Measurements from ENCODE around the gene PPP6C. TPM values are rescaled to one million over a fixed set of nuclear protein-coding genes. Genes with fewer than 3 reads are reported as not detected.
A peak's percentile ranks its signal among the peaks of the same experiment; 100 is the strongest.
"Not testable (repeated sequence)": the region's sequence is repeated elsewhere in the genome, so short reads cannot be mapped to it uniquely, and the experiment has no call there.

PPP6C gene
- total RNA-seq (2022): 22.7 and 24.7 TPM in 2 replicates
- percentile 75 among the genes with signal in this experiment for Bru-seq, nascent RNA
- percentile 82 among the genes with signal in this experiment for BruChase-seq, experiment 1, labeled RNA remaining after a 6-hour chase
- BruChase-seq, experiment 2, labeled RNA remaining after a 2-hour chase: percentile 74 among the genes with signal in this experiment
- long read RNA-seq, full-length matches to known transcripts: 22 of 23 reads
- long read RNA-seq, partial matches to known transcripts: 0 of 23 reads
- long read RNA-seq, other reads (novel, unspliced or antisense): 1 of 23 reads

GRCh38 chr9:125189361-125190289, at the start of gene PPP6C:
PPP6C (minus strand) TSS chr9:125189803; CDS start chr9:125189718, 85 bp downstream.
- peak within 1 kb of the TSS; percentile 80 for H3K4me3 Mint-ChIP-seq (ENCODE audit: low read depth, unreplicated experiment)
- DNase-seq: peak; percentile 94
- no peaks in the 10 kb centered on the region for H3K27me3 Mint-ChIP-seq (ENCODE audit: unreplicated experiment)
- peaks cover 24% of the 10 kb centered on the region for H3K36me3 Mint-ChIP-seq (ENCODE audit: insufficient read depth, unreplicated experiment)
- peak within 1 kb of the TSS; percentile 54 for H3K27ac Mint-ChIP-seq (ENCODE audit: unreplicated experiment)
- no TSS peak for BruUV-seq (replicated peaks)
- H3K4me1 Mint-ChIP-seq (ENCODE audit: low read depth, unreplicated experiment): no peaks in the 10 kb centered on the region
- TF ChIP-seq CTCF (IDR thresholded peaks at IDR 0.05; ENCODE audit: unreplicated experiment): no peak
- H3K9me3 Mint-ChIP-seq (ENCODE audit: low read depth, unreplicated experiment): no peaks in the 10 kb centered on the region
- intact Hi-C loops (cut with micrococcal nuclease; ENCODE audit: unreplicated experiment): no loop called here
- CTCF ChIA-PET: no interaction called here

DNA sequence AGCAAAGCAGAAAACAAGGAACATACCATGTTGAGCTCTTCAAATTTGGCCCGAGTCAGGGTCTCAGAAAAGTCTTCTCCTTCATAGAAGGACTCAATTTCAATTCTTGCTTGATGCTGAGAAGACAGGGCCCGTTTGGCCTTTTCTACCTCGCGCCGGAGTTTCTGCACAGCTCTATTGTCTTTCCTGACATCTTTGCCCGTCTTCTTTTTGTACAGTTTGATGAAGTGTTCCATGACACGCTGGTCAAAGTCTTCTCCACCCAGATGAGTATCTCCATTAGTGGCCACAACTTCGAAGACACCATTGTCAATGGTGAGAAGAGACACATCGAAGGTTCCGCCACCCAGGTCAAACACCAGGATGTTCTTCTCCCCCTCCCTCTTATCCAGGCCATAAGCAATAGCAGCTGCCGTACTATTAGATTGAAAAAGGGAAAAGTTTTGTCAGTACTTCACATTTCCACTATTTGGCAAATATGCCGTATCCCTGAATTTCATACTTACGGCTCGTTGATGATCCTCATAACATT, 49.4 kb upstream of the PPP6C start:
- CTCF ChIA-PET: no interaction called here
- Mint-ChIP-seq H3K4me3 (ENCODE audit: low read depth, unreplicated experiment) (peak overlapping the region; percentile 85), H3K4me1 (ENCODE audit: low read depth, unreplicated experiment) (peaks cover 18% of the 10 kb centered on the region), H3K9me3 (ENCODE audit: low read depth, unreplicated experiment) (no peaks in the 10 kb centered on the region), H3K27ac (ENCODE audit: unreplicated experiment) (peak overlapping the region; percentile 84), H3K27me3 (ENCODE audit: unreplicated experiment) (peaks cover 10% of the 10 kb centered on the region), H3K36me3 (ENCODE audit: insufficient read depth, unreplicated experiment) (peaks cover 82% of the 10 kb centered on the region)
- no peak for TF ChIP-seq CTCF (IDR thresholded peaks at IDR 0.05; ENCODE audit: unreplicated experiment)
- DNase-seq: no peak
- intact Hi-C loops (cut with micrococcal nuclease; ENCODE audit: unreplicated experiment): loop anchor here (1.0 kb wide), 1 partner anchor 58 kb away; no protein-coding TSS in a partner anchor
- no TSS peak for BruUV-seq (replicated peaks)

DNA sequence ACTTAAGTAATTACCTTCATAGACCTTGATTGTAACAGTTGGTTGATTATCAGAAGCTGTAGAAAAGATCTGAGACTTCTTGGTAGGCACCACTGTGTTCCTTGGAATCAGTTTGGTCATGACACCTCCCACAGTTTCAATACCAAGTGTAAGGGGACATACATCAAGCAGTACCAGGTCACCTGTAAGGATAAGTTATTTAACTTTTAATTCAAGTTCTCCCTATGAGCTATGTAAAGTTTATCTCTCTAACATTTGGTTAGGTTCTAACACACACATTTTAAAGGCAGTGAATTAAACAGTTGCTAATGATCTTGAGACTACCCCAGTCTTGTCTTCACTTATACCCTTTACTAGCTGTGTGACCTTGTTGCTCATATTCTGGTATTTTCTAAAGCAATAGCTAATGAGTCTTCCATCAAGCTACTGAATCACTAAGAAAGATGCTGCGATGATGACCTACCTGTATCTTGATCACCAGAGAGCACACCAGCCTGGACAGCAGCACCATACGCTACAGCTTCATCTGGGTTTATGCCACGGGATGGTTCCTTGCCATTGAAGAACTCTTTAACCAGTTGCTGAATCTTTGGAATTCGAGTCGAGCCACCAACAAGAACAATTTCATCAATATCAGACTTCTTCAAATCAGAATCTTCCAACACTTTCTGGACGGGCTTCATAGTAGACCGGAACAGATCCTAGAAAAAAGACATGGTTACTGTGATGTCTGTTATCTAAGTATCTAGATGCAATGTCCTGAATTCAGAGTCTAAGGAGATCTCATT, 48.7 kb upstream of the PPP6C start:
- Mint-ChIP-seq H3K4me3 (ENCODE audit: low read depth, unreplicated experiment) (peak overlapping the region; percentile 85), H3K4me1 (ENCODE audit: low read depth, unreplicated experiment) (peaks cover 18% of the 10 kb centered on the region), H3K27ac (ENCODE audit: unreplicated experiment) (peak overlapping the region; percentile 84), H3K9me3 (ENCODE audit: low read depth, unreplicated experiment) (no peaks in the 10 kb centered on the region), H3K36me3 (ENCODE audit: insufficient read depth, unreplicated experiment) (peaks cover 88% of the 10 kb centered on the region), H3K27me3 (ENCODE audit: unreplicated experiment) (peaks cover 10% of the 10 kb centered on the region)
- TF ChIP-seq CTCF (IDR thresholded peaks at IDR 0.05; ENCODE audit: unreplicated experiment): no peak
- CTCF ChIA-PET: no interaction called here
- no TSS peak for BruUV-seq (replicated peaks)
- DNase-seq: no peak
- intact Hi-C loops (cut with micrococcal nuclease; ENCODE audit: unreplicated experiment): loop anchor here (1.0 kb wide), 1 partner anchor 59 kb away; no protein-coding TSS in a partner anchor

- H3K36me3 Mint-ChIP-seq (ENCODE audit: insufficient read depth, unreplicated experiment): peaks cover 92% of the 10 kb centered on the region
- H3K27ac Mint-ChIP-seq (ENCODE audit: unreplicated experiment): peak overlapping the region; percentile 87
- CTCF ChIA-PET; DNase-seq; intact Hi-C loops (cut with micrococcal nuclease; ENCODE audit: unreplicated experiment); H3K9me3 Mint-ChIP-seq (ENCODE audit: low read depth, unreplicated experiment); H3K27me3 Mint-ChIP-seq (ENCODE audit: unreplicated experiment): not testable (repeated sequence)
- TSS peak; percentile 6 for BruUV-seq (replicated peaks)
- peak overlapping the region; percentile 85 for H3K4me3 Mint-ChIP-seq (ENCODE audit: low read depth, unreplicated experiment)
- peaks cover 18% of the 10 kb centered on the region for H3K4me1 Mint-ChIP-seq (ENCODE audit: low read depth, unreplicated experiment)
Measured at GRCh38 chr9:125236520-125237159, 47.0 kb upstream of the PPP6C start.

Measured in Calu3 (cell line).